Neural progenitor cell (in vitro differentiated cells): Measurements from ENCODE around the gene R3HDM2.

Source experiments
- CTCF ChIP-seq: fragments of 200-600 bp; sonication (generic); IDR thresholded peaks from 2 replicates; pipeline ENCODE4 v1.5.1; 2017; ENCODE audit warnings: antibody characterized with exemption, mild to moderate bottlenecking
- EZH2 ChIP-seq: fragments of 200-600 bp; sonication (generic); IDR thresholded peaks from 2 replicates; pipeline ENCODE4 v1.6.1; 2017; ENCODE audit warnings: antibody characterized with exemption, mild to moderate bottlenecking, moderate library complexity
- EZH2phosphoT487 ChIP-seq: fragments of 200-600 bp; sonication (generic); IDR thresholded peaks from 2 replicates; pipeline ENCODE4 v1.6.1; 2017; ENCODE audit warnings: antibody characterized with exemption

GRCh38 chr12:57323416-57323815 lies 107.4 kb downstream of the R3HDM2 start:
- TF ChIP-seq CTCF (no peak), EZH2 (no peak), EZH2phosphoT487 (no peak)
